ENCODE data around the gene HDGFL2.
"Not testable (repeated sequence)": the region's sequence is repeated elsewhere in the genome, so short reads cannot be mapped to it uniquely, and the experiment has no call there.

Gene HDGFL2

DNA sequence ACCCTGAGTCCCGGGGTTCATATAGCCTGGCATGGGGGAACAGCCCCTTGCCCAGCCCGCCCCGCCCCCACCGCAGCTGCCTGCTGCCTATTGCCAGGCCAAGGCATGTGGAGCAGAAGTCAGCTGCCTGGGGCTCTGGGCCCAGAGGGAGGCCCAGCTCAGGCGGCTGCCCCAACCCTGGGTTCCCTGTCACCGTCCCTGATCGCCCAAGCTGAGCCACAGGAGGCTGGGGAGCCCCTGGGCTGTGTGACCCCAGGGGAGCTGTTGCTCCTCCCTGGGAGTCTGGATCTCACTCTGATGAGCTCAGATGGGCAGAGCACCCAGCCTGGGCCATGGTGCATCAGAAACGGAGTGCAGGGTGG lies 44.8 kb downstream of the HDGFL2 start:
- DNase-seq: no peak

DNA sequence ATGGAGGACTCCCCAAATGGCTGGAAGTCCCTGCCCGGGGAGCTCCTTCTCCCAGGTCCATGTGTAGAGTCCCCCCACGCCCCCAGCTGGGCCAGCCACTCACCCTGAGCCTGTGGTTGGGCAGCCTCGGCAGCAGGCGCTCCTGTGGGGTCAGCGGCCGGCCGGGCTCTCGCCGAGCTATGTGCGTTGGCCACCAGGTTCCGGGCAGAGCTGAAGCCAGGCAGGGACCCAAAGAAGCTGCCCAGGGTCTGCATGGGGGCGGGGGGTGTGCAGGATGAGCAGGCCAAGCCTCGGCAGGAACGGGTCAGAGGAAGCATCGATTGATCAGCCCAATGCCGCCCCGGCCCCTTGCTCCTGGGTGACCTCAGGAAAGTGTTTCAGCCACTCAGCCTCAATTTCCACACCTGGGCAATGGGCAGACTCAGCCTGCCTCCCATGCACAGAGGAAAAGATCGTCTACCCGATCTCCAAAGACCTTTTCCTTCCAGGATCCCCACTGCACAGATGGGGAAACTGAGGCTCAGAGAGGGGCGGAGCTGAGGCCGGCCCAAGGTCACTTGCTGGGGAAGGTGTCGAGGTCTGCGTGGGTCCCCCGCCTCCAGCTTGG lies 45.5 kb downstream of the HDGFL2 start:
- DNase-seq: no peak

DNA sequence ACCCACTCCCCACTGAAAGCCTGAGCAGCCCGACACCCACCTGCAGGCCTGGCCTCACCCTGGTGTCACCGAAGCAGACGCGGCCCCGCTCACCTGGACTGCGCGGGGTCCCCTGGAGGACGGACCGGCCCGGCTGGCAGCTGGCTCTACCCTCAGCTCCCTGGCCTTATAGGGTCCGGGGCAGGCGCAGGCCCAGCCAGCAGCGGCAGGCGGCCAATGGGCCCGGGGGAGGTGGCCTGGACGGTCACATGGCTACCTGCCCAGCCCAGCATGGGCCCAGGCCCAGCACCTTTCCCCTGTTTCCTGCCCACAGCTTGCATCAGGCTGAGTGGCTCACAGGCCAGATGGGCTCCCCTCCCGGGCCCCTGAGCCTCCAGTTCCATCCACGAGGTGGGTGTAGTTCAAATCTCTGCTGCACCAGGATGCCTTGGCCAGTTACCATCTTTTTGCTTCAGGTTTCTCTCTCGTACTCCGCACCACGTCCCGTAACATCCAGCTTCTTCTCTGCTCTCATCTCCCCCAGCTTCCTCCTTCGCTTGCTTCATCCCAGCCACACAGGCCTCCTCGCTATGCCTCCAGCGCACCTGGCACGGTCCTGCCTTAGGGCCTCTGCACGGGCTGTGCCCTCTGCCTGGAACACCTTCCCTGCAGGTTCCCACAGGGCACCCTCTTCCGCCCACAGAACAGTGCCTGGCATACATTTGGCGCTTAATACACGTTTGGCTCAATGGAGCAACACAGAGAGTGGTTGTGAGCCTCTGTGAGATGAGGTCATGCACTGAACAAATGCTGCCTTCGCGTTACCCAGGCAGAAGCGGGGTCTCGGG lies 46.5 kb downstream of the HDGFL2 start, which contains the start of gene PLIN4:
TSS of gene PLIN4 (minus strand) at position 142 of the 827 bp plus-strand sequence. CDS start 214 bp downstream, outside the sequence.
- DNase-seq: no peak

DNA sequence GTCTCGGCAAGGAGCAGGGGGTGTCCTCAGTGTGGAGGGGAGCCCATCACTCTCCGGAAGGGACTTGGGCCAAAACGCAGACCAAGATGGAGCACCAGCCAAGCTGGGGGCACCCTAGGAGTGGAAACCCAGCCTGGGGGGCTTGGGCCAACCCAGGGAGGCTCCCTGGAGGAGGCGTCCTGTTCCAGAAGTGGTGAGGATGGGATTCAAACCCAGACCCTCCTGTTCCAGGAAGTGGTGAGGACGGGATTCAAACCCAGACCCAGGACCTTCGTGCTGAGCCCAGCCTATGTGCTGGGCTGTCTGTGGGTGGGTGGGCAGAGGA lies 47.0 kb downstream of the HDGFL2 start:
- no peak for DNase-seq

DNA sequence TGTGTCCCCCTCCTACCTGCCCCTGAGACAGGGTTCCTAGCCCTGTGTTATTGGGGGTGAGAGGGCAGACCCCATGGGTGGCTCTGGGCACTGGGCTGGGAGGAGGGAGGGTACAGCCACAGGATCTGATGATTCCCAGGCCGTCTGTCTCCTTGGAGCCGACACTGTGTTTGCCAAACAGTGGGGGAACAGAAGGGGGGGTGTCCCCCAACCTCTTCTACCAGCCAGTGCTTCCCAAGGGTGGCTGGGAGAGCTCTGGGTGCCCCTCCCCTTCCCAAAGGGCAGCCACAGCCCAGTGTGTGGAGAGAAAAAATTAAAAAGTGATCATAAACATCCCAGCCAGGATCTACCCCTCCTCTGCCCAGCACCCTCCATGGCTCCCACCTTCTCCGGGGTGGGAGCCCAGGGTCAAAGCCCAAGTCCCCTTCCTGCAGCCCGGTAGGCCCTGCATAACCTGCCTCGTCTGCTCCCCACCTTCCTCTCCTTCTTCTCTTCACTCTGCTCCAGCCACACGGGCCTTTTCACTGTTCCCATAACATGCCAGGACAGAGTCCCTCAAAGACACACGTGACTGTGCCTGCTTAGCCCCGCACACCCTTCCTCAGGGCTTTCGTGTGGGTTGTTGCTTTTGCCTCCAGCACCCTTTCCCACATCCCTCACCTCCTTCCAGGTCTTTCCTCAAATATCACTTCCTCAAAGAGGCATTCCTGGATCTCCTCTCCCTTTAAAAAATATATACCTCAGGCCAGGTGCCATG lies 47.6 kb downstream of the HDGFL2 start:
- no peak for DNase-seq

DNA sequence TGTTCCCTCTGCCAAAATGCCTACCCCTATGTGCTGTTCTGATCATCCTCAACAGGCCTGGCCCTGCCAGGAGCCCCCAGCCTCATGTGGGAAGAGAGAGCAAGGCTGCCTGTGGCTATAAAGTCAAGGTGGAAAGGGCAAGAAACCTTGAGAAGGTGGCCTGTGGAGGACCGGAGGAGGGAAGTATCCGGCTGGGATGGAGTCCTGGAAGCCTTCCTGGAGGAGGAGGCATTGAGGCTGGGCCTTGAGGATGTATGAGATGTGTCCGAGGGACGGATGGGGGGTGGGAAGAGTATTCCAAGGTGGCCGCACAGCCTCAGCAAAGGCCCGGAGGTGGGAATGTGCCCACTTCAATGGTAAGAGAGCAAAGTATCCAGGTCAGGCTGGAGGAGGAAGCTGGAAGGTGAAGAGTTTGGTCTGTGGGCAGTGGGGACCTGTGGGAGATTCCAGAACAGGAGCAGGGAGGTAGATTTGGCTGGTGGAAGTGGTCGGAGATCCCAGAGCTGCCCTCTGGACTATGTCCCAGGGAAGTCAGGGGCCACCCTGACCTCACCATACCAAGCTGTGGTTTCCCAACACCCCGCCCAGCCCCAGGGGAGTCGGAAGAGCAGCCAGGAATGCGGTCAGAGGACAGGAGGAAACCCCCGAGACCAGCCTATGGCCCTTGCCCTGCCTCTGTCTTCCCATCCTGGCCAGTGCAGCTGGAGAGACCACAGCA lies 49.2 kb downstream of the HDGFL2 start:
- DNase-seq: no peak

DNA sequence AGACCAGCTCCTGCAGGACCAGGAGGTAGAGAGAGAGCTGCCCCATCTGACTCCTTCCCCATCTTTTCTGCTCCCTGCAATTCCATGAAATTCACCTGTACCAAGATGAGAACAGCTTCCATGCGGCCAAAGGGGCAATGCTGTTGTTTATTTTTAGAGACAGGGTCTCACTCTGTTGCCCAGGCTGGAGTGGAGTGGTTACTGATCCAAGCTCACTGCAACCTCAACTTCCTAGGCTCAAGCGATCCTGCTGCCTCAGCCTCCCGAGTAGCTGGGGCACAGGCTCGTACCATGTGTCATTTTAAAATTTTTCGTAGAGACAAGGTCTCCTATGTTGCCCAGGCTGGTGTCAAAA lies 49.8 kb downstream of the HDGFL2 start:
- no peak for DNase-seq

DNA sequence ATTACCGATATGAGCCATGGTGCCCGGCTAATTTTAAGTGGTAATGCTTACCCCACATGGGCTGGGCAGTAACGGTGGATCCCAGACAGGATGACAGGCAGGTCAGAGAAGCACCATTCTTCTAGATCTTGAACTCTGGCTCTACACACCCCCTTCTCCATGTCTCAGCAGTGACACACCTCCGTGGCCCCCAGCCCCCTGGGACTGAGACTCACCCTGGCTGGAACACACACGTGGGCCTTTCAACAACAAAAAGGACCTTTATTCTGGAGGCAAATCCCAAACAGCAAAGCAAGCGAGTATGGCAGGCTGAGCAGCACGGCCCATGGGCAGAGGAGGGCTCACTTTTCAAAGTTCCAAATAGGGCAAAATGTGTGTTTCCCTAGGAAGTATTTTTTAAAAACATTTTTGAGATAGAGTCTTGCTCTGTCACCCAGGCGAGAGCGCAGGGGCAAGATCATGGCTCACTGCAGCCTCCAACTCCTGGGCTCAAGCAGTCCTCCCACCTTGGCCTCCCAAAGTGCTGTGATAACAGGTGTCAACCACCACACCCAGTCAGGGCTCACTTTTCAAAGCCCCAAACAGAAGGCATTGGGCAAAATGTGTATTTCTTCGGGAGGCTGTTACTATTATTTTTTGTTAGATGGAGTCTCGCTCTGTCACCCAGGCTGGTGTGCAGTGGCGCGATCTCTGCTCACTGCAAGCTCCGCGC lies 50.4 kb downstream of the HDGFL2 start:
- DNase-seq: no peak

DNA sequence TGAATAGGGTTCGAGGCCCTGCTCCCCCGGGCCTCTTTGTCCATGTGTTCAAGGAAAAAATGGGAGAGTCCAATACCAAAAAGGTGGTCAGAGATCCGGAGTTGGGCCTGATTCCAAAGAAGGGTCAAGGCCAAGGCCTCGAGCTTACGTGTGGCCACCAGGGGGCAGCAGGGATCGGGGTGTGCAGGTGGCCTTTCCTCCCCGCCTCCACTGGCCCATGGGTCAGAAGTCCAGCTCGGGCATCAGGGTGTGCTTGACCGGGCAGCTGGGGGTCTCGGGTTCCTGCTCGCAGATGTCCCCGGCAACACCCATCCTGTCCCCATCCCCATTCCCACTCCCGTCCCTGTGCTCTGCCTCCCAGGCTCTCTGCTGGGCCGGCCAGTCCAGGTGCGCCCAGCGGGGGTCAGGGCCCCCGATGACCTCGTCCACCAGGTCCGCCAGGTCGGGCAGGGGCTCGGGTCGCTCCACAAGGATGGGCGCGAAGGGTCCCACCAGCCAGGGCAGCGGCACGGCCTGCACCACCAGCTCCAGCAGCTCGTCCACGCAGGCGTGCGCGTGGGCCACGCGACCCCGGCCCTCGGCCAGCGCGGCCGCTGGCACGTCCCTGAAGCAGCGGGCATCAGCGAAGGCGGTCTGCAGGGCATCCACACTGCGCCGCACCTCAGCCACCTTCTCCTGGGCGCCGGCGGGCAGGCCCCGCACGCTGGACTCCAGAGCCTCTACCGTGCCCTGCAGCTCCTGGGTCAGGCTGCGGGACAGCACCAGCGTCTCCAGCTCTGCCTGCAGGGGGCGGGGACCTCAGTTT lies 51.4 kb downstream of the HDGFL2 start:
- DNase-seq: no peak

DNA sequence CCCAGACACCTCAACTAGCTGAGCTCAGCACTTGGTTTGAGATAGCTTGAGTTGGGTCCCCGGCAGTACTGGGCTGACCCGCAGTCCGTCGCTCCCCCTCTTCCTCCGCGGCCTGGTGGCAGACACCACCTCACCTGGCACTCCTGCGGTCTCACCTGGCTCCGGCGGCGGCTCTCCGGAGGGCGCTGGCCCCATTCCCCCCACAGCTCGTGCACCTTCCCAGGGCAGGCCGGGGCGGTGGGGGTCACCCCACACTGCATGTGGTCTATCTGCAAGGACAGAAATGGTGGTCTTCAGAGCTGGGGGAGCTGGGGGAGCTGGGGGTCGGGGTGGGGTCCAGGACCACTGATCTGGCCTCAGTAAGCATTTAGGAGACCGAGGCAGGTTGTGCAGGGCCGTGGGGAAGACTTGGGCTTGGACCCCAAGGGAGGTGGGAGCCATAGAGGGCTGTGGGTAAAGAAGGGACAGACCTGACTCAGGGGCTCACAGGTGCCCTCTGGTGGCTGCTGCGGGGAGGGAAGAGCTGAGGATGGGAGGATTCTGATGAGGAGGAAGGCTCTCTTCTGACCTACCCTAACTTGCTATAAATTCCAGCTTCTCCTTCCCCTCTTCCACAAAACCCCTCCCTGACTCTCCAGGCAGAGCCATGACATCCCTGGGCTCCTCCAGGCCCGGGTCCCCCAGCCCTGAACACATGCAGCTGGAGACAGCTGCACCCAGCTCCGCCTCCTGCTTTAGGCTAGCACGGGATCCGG lies 52.9 kb downstream of the HDGFL2 start:
- DNase-seq: peak; percentile 4 to 58 (median 43)

DNA sequence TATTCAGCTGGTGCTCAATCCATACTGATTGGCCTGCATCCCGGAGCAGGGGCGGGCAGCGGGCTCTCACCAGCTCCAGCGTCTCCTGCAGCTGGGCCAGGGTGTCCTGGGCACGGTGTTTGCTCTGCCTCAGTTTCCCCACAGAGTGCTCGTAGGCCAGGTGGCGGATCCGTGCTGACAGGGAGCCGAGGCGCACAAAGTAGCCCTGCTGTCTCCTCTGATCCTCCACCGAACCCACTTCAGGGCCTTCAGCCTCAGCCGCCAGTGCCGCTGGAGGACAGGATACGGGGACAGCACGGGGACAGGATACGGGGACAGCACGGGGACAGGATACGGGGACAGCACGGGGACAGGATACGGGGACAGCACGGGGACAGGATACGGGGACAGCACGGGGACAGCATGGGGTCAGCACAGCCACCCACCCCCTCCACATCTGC lies 53.5 kb downstream of the HDGFL2 start:
- no peak for DNase-seq

DNA sequence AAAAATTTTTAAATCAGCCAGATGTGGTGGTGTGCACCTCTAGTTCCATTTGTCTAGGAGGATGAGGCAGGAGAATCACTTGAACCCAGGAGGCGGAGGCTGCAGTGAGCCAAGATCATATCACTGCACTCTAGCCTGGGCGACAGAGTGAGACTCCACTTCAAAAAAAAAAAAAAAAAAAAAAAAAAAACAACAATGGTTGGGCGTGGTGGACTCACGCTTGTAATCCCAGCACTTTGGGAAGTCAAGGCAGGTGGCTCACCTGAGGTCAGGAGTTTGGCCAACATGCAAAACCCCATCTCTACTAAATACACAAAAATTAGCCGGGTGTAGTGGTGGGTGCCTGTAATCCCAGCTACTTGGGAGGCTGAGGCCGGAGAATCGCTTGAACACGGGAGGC lies 55.3 kb downstream of the HDGFL2 start:
- not testable (repeated sequence) for DNase-seq

DNA sequence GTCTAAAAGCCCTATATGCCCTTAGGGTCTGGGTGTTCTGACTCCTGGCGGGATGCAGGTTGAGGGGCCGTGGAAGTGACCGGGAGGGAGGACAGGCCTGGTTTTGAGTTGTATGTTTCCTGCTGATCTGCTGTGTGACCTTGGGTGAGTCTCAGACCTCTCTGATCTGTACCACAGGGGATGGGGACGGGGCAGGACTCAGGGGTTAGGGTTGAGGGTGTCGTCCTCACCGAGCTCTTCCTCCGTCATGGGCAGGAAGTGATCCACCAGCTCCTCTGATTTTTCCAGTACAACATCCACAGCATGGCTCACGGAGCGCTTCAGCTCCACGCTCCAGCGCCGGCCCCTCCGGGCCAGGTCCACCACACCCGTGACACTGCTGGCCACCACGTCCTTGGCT lies 56.7 kb downstream of the HDGFL2 start:
- no peak for DNase-seq

DNA sequence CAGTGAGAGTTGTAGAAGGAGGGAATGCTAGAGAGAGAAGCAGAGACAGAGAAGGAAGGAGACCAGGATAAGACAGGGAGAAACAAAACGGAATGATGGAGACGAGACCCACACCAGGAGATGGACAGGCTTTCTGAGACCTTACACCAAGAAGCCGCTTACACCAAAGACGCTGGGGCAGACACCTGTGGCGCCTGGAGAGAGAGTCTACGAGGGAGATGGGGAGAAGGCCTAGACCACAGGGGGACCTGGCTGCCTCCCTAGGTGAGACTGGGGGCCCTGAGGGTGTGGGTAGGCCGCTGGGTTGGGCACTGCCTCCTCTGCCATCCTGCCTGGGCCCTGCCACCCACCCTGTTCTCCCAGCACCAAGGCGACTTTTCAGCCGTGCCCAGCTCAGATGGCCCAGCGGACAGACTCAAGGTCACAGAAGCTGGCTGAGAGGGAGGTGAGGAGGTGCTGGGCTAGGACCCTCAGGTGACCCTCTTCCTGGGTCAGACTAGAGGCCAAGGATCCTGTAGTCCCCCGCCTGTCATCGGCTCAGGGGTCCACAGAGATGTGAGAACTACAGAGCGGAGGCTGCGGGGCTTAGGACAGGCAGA lies 57.9 kb downstream of the HDGFL2 start:
- DNase-seq: no peak

DNA sequence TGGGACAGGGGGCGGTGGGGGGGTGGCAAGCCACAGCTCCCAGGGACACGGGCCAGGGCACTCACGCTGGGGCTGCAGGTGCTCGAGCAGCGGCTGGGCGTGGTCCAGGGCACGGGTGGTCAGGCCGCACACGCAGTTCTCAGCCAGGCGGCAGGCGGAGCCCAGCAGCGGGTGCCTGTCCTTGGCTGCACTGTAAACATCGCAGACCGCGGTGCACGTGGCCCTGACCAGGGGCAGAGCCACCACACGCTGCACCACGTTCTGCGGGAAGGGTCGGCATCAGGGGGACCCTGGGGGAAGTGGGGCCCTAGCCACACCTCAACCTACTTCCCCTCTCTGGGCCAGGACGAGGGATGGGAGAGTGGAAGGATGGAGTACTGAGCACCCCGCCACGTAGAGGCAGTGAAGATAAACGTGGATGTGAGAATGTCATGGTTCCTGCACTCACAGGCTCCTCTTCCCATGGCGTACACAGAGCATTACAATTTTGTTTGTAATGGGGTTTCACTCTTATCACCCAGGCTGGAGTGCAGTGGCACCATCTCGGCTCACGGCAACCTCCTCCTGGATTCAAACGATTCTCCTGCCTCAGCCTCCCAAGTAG lies 59.6 kb downstream of the HDGFL2 start:
- no peak for DNase-seq

DNA sequence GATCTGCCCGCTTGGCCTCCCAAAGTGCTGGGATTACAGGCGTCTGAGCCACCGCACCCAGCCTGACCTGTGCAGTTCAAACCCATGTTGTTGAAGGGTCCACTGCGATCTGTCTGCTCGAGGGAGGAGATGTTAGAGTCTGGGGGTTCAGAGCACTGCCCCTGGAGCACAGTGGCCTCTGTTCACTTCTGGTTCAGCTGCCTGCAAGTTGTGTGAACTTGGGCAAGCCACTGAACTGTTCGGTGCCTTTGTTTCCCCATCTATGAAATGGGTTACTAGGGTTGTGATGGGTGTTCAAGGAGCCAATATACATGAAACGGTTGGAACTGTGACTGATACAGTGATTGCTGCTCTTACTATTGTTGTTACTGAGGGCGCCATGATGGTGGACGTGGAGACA lies 61.2 kb downstream of the HDGFL2 start:
- no peak for DNase-seq

DNA sequence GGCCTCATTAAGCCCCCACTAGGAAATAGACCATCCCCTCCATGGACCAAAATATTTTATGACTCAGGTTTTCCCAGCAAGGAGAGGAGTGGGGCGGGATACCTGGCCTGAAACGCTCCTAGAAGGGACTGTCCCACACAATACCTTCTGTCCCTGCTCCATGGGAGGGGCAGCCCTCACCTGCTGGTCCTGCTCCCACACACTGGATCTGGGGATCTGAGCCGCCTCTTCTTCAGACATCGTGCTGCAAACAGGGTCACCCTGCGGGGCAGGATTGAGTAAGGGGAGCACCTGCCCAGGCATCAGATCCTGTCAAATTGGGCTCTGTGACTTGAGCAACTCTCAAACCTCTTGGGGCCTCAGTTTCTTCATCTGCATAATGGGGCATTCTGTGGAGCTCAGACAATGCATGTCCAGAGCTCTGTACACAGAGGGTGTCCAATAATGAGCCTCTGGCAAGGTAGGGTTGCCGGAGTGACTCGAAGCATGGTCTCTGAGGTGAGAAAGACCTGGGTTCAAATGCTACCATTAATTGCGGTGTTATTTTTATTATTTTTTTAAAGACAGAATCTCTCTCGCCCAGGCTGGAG lies 61.8 kb downstream of the HDGFL2 start:
- DNase-seq: no peak

DNA sequence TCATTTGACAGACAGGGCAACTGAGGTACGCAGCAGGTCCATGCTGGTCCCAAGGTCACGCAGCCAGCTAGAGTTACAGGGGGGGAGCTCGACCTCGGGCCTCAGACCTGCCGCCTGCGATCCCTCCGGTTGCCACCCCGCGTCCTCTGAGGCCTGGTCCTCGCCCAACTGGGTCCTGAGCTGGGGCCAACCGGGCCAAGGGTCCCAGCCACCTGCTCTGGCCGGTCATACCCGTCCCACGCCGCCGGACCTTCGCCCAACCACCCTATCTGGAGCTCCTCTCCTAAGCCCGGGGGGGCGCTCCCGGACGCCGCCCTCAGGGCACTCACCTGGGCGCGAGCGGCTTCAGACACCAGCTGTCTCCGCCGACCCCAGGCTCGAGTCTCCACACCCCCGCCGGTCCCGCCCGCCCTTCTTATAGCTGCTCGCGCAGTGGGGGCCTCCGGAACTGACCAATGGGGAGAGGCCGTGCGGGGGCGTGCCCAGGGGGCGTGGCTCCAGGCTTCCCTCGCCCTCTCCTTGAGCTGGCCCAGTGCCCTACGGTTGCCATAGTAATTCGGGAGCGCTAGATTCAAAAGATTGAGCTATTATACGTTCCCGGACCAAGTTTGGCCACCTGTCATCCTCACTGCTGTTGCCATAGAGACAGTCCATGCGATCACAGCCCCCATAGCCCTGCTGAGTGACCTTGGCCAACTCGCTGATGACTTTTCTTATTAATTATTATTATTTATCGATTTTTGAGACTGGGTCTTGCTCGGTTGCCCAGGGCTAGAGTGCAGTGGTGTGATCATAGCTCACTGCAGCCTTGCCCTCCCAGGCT lies 63.0 kb downstream of the HDGFL2 start, which contains the start of gene PLIN5:
TSS of gene PLIN5 (minus strand) at position 389 of the 823 bp plus-strand sequence. CDS start 1,150 bp downstream, outside the sequence.
- peak in 5 of 6 experiments; percentile 10 to 36 (median 23) for DNase-seq

DNA sequence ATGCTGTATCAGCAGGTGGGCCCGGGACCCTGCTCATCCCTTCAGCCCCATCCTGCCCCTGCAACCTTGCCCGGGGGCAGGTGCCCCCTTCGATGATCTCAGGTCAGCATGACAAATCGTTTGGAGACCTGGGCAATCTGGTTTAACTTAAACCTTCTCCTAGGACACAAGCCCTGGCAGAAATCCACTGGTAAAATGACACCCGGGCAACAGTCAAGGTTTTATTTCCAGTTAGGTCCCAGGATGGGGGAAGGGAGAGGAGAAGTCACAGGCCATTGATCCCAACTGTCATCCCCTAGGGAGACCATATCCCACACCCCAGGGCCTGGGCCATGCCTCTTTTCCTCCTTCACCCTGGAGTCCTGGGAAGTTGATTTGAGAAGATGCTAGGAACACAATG lies 64.7 kb downstream of the HDGFL2 start:
- DNase-seq: no peak

All from stimulated activated naive CD4-positive, alpha-beta T cell (primary cell).